Lower lobe of right lung (tissue), 2 donors: ENCODE measurements around the gene BMAL1. TPM values are rescaled to one million over a fixed set of nuclear protein-coding genes. Genes with fewer than 3 reads are reported as not detected.
A peak's percentile ranks its signal among the peaks of the same experiment; 100 is the strongest.

Experiments
- ATAC-seq, 2 donors: fragments of 200-7000 bp; cut with Tn5 transposase; one replicate each; pipeline ENCODE4 v1.9.1; 2020 to 2022; ENCODE audit warnings: mild to moderate bottlenecking in 2 of 2, moderate library complexity in 2 of 2
- DNase-seq: peaks from one replicate; pipeline ENCODE4 v3.0.0-alpha.2; 2020
- H3K27ac ChIP-seq: fragments of 200-600 bp; one replicate; pipeline ENCODE4 v1.8.0; 2022
- H3K27me3 ChIP-seq: fragments of 200-600 bp; one replicate; pipeline ENCODE4 v1.8.0; 2022; ENCODE audit warnings: low read depth
- H3K36me3 ChIP-seq: fragments of 200-600 bp; one replicate; pipeline ENCODE4 v1.8.0; 2022; ENCODE audit warnings: mild to moderate bottlenecking
- H3K4me1 ChIP-seq: fragments of 200-600 bp; one replicate; pipeline ENCODE4 v1.8.0; 2022
- H3K4me3 ChIP-seq: fragments of 200-600 bp; one replicate; pipeline ENCODE4 v1.8.0; 2022; ENCODE audit warnings: mild to moderate bottlenecking
- H3K9me3 ChIP-seq: fragments of 200-600 bp; one replicate; pipeline ENCODE4 v1.8.0; 2022
- CTCF ChIP-seq: fragments of 200-600 bp; IDR thresholded peaks from one replicate; pipeline ENCODE4 v1.8.0; 2022; ENCODE audit warnings: antibody characterized with exemption, mild to moderate bottlenecking
- intact Hi-C: fragments of 100-400 bp; cut with DNase I; formaldehyde crosslinking; loops from one replicate; pipeline ENCODE4 v1.11.0; 2022
- total RNA-seq: library from RNA; stranded (reverse); fragmentation: NEBNext Ultra II Directional; extraction: Animal tissue kit (Norgen Biotek cat#: 25700); gene quantifications from one replicate; pipeline ENCODE4 v1.2.1, GENCODE V29; 2021
- donor health status: DM: no; HTN: yes; CAD: no; lungs with severe emphysema.

The BMAL1 gene
- total RNA-seq, 1 donor from 2014 or later, result 25.2 TPM

- intact Hi-C loops, result no loop called here
- no peak for TF ChIP-seq CTCF
- Histone ChIP-seq H3K27me3 (no peaks in the 10 kb centered on the region), H3K4me1 (peaks cover 13% of the 10 kb centered on the region), H3K4me3 (no peak overlapping the region), H3K36me3 (peaks cover 5% of the 10 kb centered on the region), H3K9me3 (no peaks in the 10 kb centered on the region), H3K27ac (no peak overlapping the region)
- ATAC-seq (no peak), DNase-seq (no peak)
These were observed 67.2 kb downstream of the BMAL1 start for GRCh38 chr11:13344818-13345217.

GRCh38 chr11:13346470-13346869 lies 68.9 kb downstream of the BMAL1 start:
- no peak for DNase-seq
- Histone ChIP-seq H3K27me3 (no peaks in the 10 kb centered on the region), H3K9me3 (no peaks in the 10 kb centered on the region), H3K4me3 (no peak overlapping the region), H3K27ac (no peak overlapping the region), H3K4me1 (peaks cover 8% of the 10 kb centered on the region), H3K36me3 (peaks cover 10% of the 10 kb centered on the region)
- no peak for TF ChIP-seq CTCF
- no peak for ATAC-seq
- intact Hi-C loops, result no loop called here

GRCh38 chr11:13347901-13348300 lies 70.3 kb downstream of the BMAL1 start:
- no peak for DNase-seq
- no peak overlapping the region for H3K4me3 ChIP-seq
- H3K27ac ChIP-seq, result no peak overlapping the region
- H3K27me3 ChIP-seq, result no peaks in the 10 kb centered on the region
- TF ChIP-seq CTCF, result no peak
- no peaks in the 10 kb centered on the region for H3K9me3 ChIP-seq
- H3K4me1 ChIP-seq, result peaks cover 8% of the 10 kb centered on the region
- intact Hi-C loops, result no loop called here
- H3K36me3 ChIP-seq, result peaks cover 24% of the 10 kb centered on the region
- no peak for ATAC-seq

GRCh38 chr11:13348305-13348704 lies 70.7 kb downstream of the BMAL1 start:
- Histone ChIP-seq H3K9me3 (no peaks in the 10 kb centered on the region), H3K4me1 (peaks cover 8% of the 10 kb centered on the region), H3K27ac (no peak overlapping the region), H3K4me3 (no peak overlapping the region), H3K27me3 (no peaks in the 10 kb centered on the region), H3K36me3 (peaks cover 29% of the 10 kb centered on the region)
- TF ChIP-seq CTCF, result no peak
- DNase-seq (no peak), ATAC-seq (peak in 1 of 2 donors; percentile 27)
- intact Hi-C loops, result no loop called here

GRCh38 chr11:13349046-13349445 lies 71.5 kb downstream of the BMAL1 start:
- intact Hi-C loops, result no loop called here
- DNase-seq, result no peak
- no peak overlapping the region for H3K27ac ChIP-seq
- peaks cover 32% of the 10 kb centered on the region for H3K36me3 ChIP-seq
- no peak overlapping the region for H3K4me3 ChIP-seq
- H3K27me3 ChIP-seq, result no peaks in the 10 kb centered on the region
- no peak for ATAC-seq
- no peak for TF ChIP-seq CTCF
- peaks cover 8% of the 10 kb centered on the region for H3K4me1 ChIP-seq
- H3K9me3 ChIP-seq, result no peaks in the 10 kb centered on the region

GRCh38 chr11:13349581-13349980 lies 72.0 kb downstream of the BMAL1 start:
- no peak for TF ChIP-seq CTCF
- DNase-seq (no peak), ATAC-seq (no peak)
- Histone ChIP-seq H3K4me1 (peaks cover 5% of the 10 kb centered on the region), H3K9me3 (no peaks in the 10 kb centered on the region), H3K36me3 (peaks cover 34% of the 10 kb centered on the region), H3K27ac (no peak overlapping the region), H3K4me3 (no peak overlapping the region), H3K27me3 (no peaks in the 10 kb centered on the region)
- intact Hi-C loops, result no loop called here
